B cell (primary cell): Measurements from ENCODE around the gene VPS37C. TPM values are rescaled to one million over a fixed set of nuclear protein-coding genes. Genes with fewer than 3 reads are reported as not detected.

Experiments
- ATAC-seq: fragments of 200-7000 bp; cut with Tn5 transposase; one replicate; pipeline ENCODE4 v1.10.0; 2021; ENCODE audit warnings: low read depth, mild to moderate bottlenecking, moderate number of reproducible peaks, moderate library complexity
- CTCF ChIA-PET: fragments of 350-600 bp; sonication (Branson Sonifier 250); formaldehyde crosslinking; loops from one replicate; lab custom pipeline; 2021; ENCODE audit warnings: antibody characterized with exemption, inconsistent platforms; lab: Charles Lee
- POLR2A ChIA-PET: fragments of 350-600 bp; sonication (Branson Sonifier 250); formaldehyde crosslinking; loops from one replicate; lab custom pipeline; 2021; ENCODE audit warnings: antibody characterized with exemption; lab: Charles Lee
- DNase-seq: peaks from one replicate; pipeline ENCODE4 v3.0.0; 2013
- H2AFZ ChIP-seq: 2 replicates; pipeline ENCODE4 v1.6.1; 2012; ENCODE audit warnings: mild to moderate bottlenecking, low read depth, low read length; ENCODE audit not compliant: insufficient read depth, poor library complexity, severe bottlenecking
- H3K27ac ChIP-seq, 2 donors: 1 replicate in 1 of 2; 2 replicates in 1 of 2; pipeline ENCODE4 v1.5.1; 2012 to 2013; ENCODE audit warnings: low read length in 2 of 2, mild to moderate bottlenecking in 2 of 2, moderate library complexity in 1 of 2
- H3K27me3 ChIP-seq, 4 experiments: fragments of 200-600 bp in 1 of 4; sonication (generic) in 1 of 4; replicated peaks in 1 of 4; 1 replicate in 2 of 4; 2 replicates in 2 of 4; pipeline versions ENCODE4 v1.6.1 to v1.7.0; 2013 to 2016; ENCODE audit warnings: low read length in 3 of 4, mild to moderate bottlenecking in 2 of 4, mixed read lengths in 1 of 4, moderate library complexity in 1 of 4; ENCODE audit not compliant: insufficient read depth in 4 of 4, control insufficient read depth in 3 of 4; ENCODE audit errors: control extremely low read depth in 1 of 4
- H3K36me3 ChIP-seq, 2 experiments: replicated peaks in 1 of 2; 1 replicate in 1 of 2; 2 replicates in 1 of 2; pipeline versions ENCODE4 v1.6.1 to v1.7.1; 2013; ENCODE audit warnings: low read length in 1 of 2; ENCODE audit not compliant: insufficient read depth in 2 of 2, control insufficient read depth in 1 of 2; ENCODE audit errors: control extremely low read depth in 1 of 2, extremely low read depth in 1 of 2
- H3K4me1 ChIP-seq, 2 donors: fragments of 200-600 bp in 1 of 2; sonication (generic) in 1 of 2; 1 replicate in 1 of 2; 2 replicates in 1 of 2; pipeline versions ENCODE4 v1.5.1 to v1.6.1; 2013 to 2017; ENCODE audit warnings: low read length in 2 of 2; ENCODE audit not compliant: control insufficient read depth in 2 of 2, insufficient read depth in 2 of 2
- H3K4me2 ChIP-seq: replicated peaks from 2 replicates; pipeline ENCODE3; 2012; ENCODE audit warnings: mild to moderate bottlenecking, low read depth, low read length; ENCODE audit not compliant: poor library complexity, severe bottlenecking
- H3K4me3 ChIP-seq, 5 experiments: fragments of 200-600 bp in 1 of 5; sonication (generic) in 1 of 5; 1 replicate in 3 of 5; 2 replicates in 2 of 5; pipeline versions ENCODE4 v1.5.1 to v1.7.0; 2011 to 2016; ENCODE audit warnings: low read length in 4 of 5, mild to moderate bottlenecking in 4 of 5, low read depth in 2 of 5, control low read depth in 1 of 5, moderate library complexity in 1 of 5; ENCODE audit not compliant: insufficient read depth in 1 of 5; ENCODE audit errors: control extremely low read depth in 1 of 5, extremely low read depth in 1 of 5
- H3K79me2 ChIP-seq: fragments of 200-600 bp; sonication (generic); one replicate; pipeline ENCODE4 v1.6.0; 2016; ENCODE audit warnings: low read length; ENCODE audit not compliant: control insufficient read depth, insufficient read depth
- H3K9ac ChIP-seq: fragments of 200-600 bp; sonication (generic); 2 replicates; pipeline ENCODE4 v1.6.1; 2017; ENCODE audit warnings: mild to moderate bottlenecking, low read length, moderate library complexity
- H3K9me3 ChIP-seq, 3 donors: one replicate each; pipeline versions ENCODE4 v1.6.1 to v1.7.1; 2013; ENCODE audit warnings: low read length in 2 of 3; ENCODE audit not compliant: control insufficient read depth in 2 of 3, insufficient read depth in 1 of 3; ENCODE audit errors: control extremely low read depth in 1 of 3
- H4K20me1 ChIP-seq: 2 replicates; pipeline ENCODE4 v1.6.0; 2012; ENCODE audit warnings: mild to moderate bottlenecking, low read length; ENCODE audit not compliant: insufficient read depth, control insufficient read depth, poor library complexity, severe bottlenecking
- H3K27ac Mint-ChIP-seq: one replicate; pipeline ENCODE4 v1.8.0; 2021; ENCODE audit warnings: mixed read lengths
- H3K27me3 Mint-ChIP-seq: one replicate; pipeline ENCODE4 v1.8.0; 2021; ENCODE audit warnings: mixed read lengths
- H3K4me1 Mint-ChIP-seq: one replicate; pipeline ENCODE4 v1.8.0; 2021; ENCODE audit warnings: mixed read lengths
- H3K4me3 Mint-ChIP-seq: one replicate; pipeline ENCODE4 v1.8.0; 2021; ENCODE audit warnings: mixed read lengths
- H3K9me3 Mint-ChIP-seq: one replicate; pipeline ENCODE4 v1.8.0; 2022; ENCODE audit warnings: mixed read lengths; ENCODE audit not compliant: insufficient read depth
- EZH2 ChIP-seq: IDR thresholded peaks from 2 replicates; pipeline ENCODE4 v1.6.1; 2012; ENCODE audit warnings: borderline replicate concordance, low read depth, mild to moderate bottlenecking, moderate library complexity, low read length; ENCODE audit not compliant: insufficient read depth, poor library complexity, severe bottlenecking
- WGBS: methylation state at CpG from one replicate; pipeline ENCODE4 v1.1.5; 2013; ENCODE audit warnings: missing lambda C conversion rate; ENCODE audit not compliant: insufficient coverage; 5-methylcytosine and 5-hydroxymethylcytosine counted together
- intact Hi-C: fragments of 100-400 bp; cut with micrococcal nuclease; formaldehyde crosslinking; loops from one replicate; pipeline ENCODE4 v1.10.0; 2022
- polyA plus RNA-seq: library from polyadenylated mRNA; depleted of rRNA; stranded (reverse); fragments of >200 nt; gene quantifications from 2 replicates; pipeline ENCODE4 v1.2.3, GENCODE V29; 2012
- total RNA-seq, 2 donors: library from RNA; stranded (reverse); fragments of 120-200 nt in 1 of 2; gene quantifications; 1 replicate in 1 of 2; 2 replicates in 1 of 2; pipeline versions ENCODE4 v1.2.3 to v1.2.4, GENCODE V29; 2013 to 2022
- TF ChIP-seq, protein P1 (sequence below): fragments of 200-600 bp; IDR thresholded peaks from one replicate; pipeline ENCODE4 v1.8.0; 2022; ENCODE audit warnings: antibody characterized with exemption, mild to moderate bottlenecking

VPS37C gene
- total and polyA plus RNA-seq, 2 donors (not counting 1 experiment from before 2014, with no cell fraction given): 6.4 to 20.1 TPM

- WGBS: 95% methylated on average over 16 of the region's 17 CpGs
- H3K27ac Mint-ChIP-seq: no peak overlapping the region
Observed at GRCh38 chr11:61124574-61125309, 36.5 kb downstream of the VPS37C start.

More at GRCh38 chr11:61124574-61125309, 36.5 kb downstream of the VPS37C start:
- H3K79me2 ChIP-seq: no peaks in the 10 kb centered on the region
- no peaks in the 10 kb centered on the region for H3K9me3 ChIP-seq
- H3K4me3 Mint-ChIP-seq: no peak overlapping the region
- no peak overlapping the region for H2AFZ ChIP-seq
- ATAC-seq (no peak), DNase-seq (no peak)
- no peaks in the 10 kb centered on the region for H3K27me3 Mint-ChIP-seq
- H3K9me3 Mint-ChIP-seq: no peaks in the 10 kb centered on the region
- H3K4me1 Mint-ChIP-seq: peaks cover 4% of the 10 kb centered on the region
- H3K4me2 ChIP-seq: no peak overlapping the region
- TF ChIP-seq, protein P1, sequence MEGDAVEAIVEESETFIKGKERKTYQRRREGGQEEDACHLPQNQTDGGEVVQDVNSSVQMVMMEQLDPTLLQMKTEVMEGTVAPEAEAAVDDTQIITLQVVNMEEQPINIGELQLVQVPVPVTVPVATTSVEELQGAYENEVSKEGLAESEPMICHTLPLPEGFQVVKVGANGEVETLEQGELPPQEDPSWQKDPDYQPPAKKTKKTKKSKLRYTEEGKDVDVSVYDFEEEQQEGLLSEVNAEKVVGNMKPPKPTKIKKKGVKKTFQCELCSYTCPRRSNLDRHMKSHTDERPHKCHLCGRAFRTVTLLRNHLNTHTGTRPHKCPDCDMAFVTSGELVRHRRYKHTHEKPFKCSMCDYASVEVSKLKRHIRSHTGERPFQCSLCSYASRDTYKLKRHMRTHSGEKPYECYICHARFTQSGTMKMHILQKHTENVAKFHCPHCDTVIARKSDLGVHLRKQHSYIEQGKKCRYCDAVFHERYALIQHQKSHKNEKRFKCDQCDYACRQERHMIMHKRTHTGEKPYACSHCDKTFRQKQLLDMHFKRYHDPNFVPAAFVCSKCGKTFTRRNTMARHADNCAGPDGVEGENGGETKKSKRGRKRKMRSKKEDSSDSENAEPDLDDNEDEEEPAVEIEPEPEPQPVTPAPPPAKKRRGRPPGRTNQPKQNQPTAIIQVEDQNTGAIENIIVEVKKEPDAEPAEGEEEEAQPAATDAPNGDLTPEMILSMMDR: no peak
- TF ChIP-seq EZH2: no peak
- POLR2A ChIA-PET: no interaction called here
- no peak overlapping the region for H3K4me3 ChIP-seq
- CTCF ChIA-PET: no interaction called here
- H3K9ac ChIP-seq: no peak overlapping the region
- H3K4me1 ChIP-seq: peaks cover 5 to 10% of the 10 kb centered on the region in 2 donors
- intact Hi-C loops: loop anchor here (10.0 kb wide), 1 partner anchor 100 kb away; no protein-coding TSS in a partner anchor
- no peaks in the 10 kb centered on the region for H3K27me3 ChIP-seq
- H4K20me1 ChIP-seq: no peaks in the 10 kb centered on the region
- H3K36me3 ChIP-seq: no peaks in the 10 kb centered on the region
- no peak overlapping the region for H3K27ac ChIP-seq
